AG09319 (cell line): ENCODE measurements around the gene AGXT2.

ENCODE experiments used
- DNase-seq: peaks from one replicate; pipeline ENCODE4 v3.0.0-alpha.2; 2010; ENCODE audit warnings: low read depth; ENCODE audit errors: extremely low read depth
- TF ChIP-seq, protein P1 (sequence below): IDR thresholded peaks from 2 replicates; pipeline ENCODE4 v1.5.1; 2011; ENCODE audit warnings: low read depth, mild to moderate bottlenecking, inconsistent platforms, low read length, moderate library complexity

AGXT2 gene

DNA sequence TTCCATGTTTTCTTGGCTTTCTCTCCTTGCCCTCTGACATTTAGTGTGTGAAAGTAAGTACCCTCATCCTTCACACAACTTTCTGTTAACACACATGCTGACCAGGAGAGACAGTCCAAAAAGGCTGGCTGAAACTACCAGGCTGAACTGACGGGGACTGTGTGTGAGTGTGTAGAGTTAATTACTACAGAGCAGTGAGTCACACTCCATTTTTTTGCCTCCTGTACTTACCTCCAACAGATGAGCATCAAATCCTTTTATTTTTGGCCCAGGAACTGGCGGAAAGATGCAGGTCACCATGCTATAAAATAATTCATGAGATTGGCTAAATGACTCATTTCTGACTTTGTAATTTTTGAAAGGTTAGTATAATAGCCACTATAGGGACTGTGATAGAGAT, 20.2 kb upstream of the AGXT2 start:
- no peak for DNase-seq
- TF ChIP-seq, protein P1, sequence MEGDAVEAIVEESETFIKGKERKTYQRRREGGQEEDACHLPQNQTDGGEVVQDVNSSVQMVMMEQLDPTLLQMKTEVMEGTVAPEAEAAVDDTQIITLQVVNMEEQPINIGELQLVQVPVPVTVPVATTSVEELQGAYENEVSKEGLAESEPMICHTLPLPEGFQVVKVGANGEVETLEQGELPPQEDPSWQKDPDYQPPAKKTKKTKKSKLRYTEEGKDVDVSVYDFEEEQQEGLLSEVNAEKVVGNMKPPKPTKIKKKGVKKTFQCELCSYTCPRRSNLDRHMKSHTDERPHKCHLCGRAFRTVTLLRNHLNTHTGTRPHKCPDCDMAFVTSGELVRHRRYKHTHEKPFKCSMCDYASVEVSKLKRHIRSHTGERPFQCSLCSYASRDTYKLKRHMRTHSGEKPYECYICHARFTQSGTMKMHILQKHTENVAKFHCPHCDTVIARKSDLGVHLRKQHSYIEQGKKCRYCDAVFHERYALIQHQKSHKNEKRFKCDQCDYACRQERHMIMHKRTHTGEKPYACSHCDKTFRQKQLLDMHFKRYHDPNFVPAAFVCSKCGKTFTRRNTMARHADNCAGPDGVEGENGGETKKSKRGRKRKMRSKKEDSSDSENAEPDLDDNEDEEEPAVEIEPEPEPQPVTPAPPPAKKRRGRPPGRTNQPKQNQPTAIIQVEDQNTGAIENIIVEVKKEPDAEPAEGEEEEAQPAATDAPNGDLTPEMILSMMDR: no peak

DNA sequence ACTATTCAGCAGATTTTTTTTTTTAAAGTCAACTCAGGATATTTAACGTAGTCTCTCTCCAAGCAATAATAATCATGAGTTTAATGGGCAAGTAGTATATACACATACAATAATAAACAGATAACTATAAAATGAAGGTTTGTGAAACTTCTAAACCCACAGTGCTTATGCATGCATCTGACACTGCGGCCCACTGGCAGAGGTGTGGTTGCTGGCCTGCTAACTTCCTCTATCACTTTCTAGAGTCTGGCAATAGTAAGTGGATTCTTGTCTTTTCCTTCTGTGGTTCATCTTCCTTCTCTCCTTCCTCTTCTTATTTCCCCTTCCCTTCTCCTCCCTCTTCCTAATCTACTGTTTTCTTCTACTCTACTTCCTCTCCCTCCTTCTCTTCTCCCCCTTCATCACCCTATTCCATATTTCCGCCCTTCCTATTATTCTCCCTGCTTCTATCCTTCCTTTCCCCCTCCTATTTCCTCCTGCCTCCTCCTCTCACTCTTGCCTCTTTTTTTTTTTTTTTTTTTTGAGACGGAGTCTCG, 18.6 kb upstream of the AGXT2 start:
- TF ChIP-seq, protein P1: no peak
- DNase-seq: no peak

DNA sequence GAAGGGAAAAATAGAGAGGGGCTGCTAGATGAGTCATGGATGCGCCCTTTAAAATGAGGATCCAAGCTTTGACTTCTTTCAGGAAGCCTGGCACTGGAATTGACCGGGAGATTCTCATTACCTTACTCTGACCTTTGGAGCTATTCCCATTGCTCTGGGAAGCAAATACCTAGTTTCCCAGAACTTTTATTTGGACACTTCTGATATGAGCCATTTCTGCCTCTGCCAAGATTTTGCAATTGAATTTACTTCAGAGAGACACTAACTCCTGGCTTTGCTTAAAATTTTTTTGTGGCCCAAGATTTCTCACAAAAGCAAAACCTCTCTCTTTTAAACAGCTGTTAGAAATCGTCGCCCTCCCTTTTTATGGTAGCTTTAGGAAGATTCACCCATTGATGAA, 15.7 kb upstream of the AGXT2 start:
- TF ChIP-seq, protein P1: no peak
- DNase-seq: no peak

DNA sequence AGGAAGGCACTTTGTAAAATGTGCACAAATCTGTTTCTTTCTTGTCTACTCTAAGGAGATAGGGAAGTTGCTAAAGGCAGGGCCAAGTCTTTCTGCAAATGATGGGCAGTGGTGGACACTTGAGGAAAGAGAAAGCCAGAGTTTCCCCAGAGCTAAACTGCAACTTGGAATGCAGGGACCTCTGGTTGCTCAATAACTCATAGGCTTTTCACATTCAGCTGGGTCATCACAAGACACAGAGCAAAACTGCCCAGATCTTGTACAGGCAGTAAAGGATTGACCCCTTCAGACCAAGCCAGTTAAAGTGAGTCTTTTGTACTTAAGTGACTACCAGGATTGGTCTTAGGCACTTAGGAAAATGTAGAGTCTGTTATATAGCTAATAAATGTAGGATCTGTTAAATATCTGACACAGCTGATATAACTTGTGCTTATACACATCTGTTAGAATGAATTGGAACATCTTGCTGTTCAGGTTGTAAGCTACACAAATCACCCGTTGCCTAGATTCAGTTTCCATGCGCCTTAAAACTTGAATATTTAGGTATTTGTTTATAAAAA, 13.5 kb upstream of the AGXT2 start:
- TF ChIP-seq, protein P1: no peak
- no peak for DNase-seq

DNA sequence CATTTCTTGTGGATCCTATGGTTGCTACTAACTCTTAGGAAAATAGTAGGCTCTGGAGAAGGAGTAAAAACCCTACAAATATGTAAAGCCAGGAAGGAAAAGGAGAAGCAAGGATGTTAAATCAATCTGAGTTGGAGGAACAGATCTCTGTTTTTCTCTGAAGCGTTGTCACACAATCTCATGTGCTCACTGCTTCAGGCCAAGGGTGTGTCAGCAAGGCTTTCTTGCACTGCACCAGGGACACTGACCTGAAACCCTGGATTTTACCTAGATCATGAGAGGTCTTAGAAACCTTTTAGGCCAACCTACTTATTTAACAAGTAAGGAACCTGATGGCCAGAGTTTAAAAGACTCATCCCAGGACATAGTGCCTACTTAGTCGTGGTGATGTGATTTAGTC, 12.5 kb upstream of the AGXT2 start:
- DNase-seq: no peak
- TF ChIP-seq, protein P1: no peak

DNA sequence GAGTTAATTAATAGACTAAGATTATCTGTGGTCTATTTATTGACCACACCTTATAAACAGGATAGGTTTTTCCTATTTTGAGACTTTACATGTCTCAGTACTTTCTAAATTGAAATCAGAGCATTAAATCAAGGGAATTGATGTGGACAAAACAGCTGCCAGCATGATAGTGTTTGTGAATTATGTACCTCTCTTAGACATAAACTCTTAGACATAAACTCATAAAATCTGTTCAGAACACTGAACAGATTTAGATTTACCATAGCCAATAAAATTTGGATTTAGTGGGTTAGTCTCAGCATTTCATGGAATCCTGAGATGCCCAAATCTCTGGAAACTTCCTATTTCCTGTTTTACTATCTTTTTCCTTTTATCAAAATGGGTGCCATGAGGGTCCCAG, 11.5 kb upstream of the AGXT2 start:
- TF ChIP-seq, protein P1: no peak
- DNase-seq: no peak

DNA sequence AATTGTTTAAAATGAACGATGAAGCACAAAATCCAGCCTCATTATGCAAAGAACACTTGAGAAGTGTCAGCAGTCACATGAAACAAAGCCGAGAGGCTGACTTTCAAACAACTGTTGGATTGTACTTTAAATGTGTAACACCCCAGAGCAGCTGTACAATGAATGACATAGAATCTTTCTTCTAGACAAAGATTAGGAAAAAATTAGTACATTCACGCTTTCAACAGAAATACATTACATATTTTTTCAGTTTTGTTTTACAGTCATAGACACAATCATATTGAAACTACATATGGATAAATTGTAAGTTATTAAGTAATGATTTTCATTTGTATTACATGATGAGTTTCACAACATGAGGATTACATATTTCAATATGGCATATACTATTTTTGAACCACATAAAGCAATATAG, 10.6 kb upstream of the AGXT2 start:
- no peak for DNase-seq
- TF ChIP-seq, protein P1: no peak
